Endothelial cell of umbilical vein (primary cell): ENCODE results near the gene ZSCAN2.

Source experiments
- EZH2 ChIP-seq: IDR thresholded peaks from 2 replicates; pipeline ENCODE4 v1.6.1; 2012; ENCODE audit warnings: borderline replicate concordance, low read depth, mild to moderate bottlenecking, moderate library complexity, low read length, inconsistent platforms; ENCODE audit not compliant: severe bottlenecking
- FOS ChIP-seq: IDR thresholded peaks from 2 replicates; pipeline ENCODE4 v1.6.1; 2011; ENCODE audit warnings: mild to moderate bottlenecking, low read length, moderate library complexity, borderline replicate concordance; ENCODE audit not compliant: insufficient read depth
- GATA2 ChIP-seq: IDR thresholded peaks from 2 replicates; pipeline ENCODE4 v1.7.0; 2011; ENCODE audit warnings: low read depth, mild to moderate bottlenecking, moderate library complexity, mixed read lengths, low read length; ENCODE audit not compliant: insufficient read length, insufficient read depth
- JUN ChIP-seq: IDR thresholded peaks from 2 replicates; pipeline ENCODE4 v1.6.1; 2011; ENCODE audit warnings: borderline replicate concordance, low read depth; ENCODE audit not compliant: insufficient read length, insufficient read depth
- MYC ChIP-seq: IDR thresholded peaks from one replicate; pipeline ENCODE4 v1.6.1; 2011; ENCODE audit warnings: mild to moderate bottlenecking, low read depth, low read length
- POLR2A ChIP-seq: IDR thresholded peaks from 2 replicates; pipeline ENCODE4 v1.6.1; 2012; ENCODE audit warnings: low read depth, mild to moderate bottlenecking, control low read depth, low read length
- POLR2AphosphoS5 ChIP-seq: IDR thresholded peaks from 2 replicates; pipeline ENCODE4 v1.6.1; 2012; ENCODE audit warnings: low read depth, mild to moderate bottlenecking, control low read depth, low read length, moderate library complexity; ENCODE audit not compliant: insufficient read depth
- TF ChIP-seq, protein P1 (sequence below), 2 donors: IDR thresholded peaks; 1 replicate in 1 of 2; 2 replicates in 1 of 2; pipeline ENCODE4 v1.5.1; 2011; ENCODE audit warnings: low read length in 2 of 2, mild to moderate bottlenecking in 2 of 2, moderate library complexity in 2 of 2, control low read depth in 1 of 2, inconsistent platforms in 1 of 2, low read depth in 1 of 2; ENCODE audit not compliant: insufficient read depth in 1 of 2; ENCODE audit errors: extremely low read depth in 1 of 2
- TF ChIP-seq, protein P2 (sequence below): IDR thresholded peaks from 2 replicates; pipeline ENCODE4 v1.6.1; 2011; ENCODE audit not compliant: insufficient read depth, insufficient read length

DNA sequence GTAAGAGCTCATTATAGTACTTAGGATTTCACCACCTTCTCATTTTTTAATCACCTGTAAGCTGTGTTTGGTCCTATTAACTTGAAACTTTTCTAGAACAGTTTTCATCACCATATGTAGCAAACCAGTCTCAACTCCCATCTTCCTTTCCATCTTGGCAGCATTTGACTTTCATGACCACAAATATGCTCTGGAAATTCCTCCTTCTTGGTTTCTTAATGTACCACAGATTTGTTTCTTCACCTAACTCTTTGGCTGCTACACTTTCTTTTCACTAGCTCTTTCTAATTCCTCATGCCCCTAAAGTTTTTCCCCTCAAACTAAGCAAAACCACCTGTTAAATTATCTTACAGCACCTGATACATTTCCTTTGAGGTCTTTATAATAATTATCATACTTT is 70.4 kb downstream of the ZSCAN2 start:
- TF ChIP-seq EZH2, result no peak
- no peak for TF ChIP-seq POLR2A
- TF ChIP-seq, protein P1, sequence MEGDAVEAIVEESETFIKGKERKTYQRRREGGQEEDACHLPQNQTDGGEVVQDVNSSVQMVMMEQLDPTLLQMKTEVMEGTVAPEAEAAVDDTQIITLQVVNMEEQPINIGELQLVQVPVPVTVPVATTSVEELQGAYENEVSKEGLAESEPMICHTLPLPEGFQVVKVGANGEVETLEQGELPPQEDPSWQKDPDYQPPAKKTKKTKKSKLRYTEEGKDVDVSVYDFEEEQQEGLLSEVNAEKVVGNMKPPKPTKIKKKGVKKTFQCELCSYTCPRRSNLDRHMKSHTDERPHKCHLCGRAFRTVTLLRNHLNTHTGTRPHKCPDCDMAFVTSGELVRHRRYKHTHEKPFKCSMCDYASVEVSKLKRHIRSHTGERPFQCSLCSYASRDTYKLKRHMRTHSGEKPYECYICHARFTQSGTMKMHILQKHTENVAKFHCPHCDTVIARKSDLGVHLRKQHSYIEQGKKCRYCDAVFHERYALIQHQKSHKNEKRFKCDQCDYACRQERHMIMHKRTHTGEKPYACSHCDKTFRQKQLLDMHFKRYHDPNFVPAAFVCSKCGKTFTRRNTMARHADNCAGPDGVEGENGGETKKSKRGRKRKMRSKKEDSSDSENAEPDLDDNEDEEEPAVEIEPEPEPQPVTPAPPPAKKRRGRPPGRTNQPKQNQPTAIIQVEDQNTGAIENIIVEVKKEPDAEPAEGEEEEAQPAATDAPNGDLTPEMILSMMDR (IDR thresholded peaks at IDR 0.05; ENCODE audit: extremely low read depth in 1 of 2, insufficient read depth in 1 of 2, low read depth in 1 of 2, low read length in 2 of 2), result no peak
- no peak for TF ChIP-seq POLR2AphosphoS5
- no peak for TF ChIP-seq FOS
- TF ChIP-seq, protein P2, sequence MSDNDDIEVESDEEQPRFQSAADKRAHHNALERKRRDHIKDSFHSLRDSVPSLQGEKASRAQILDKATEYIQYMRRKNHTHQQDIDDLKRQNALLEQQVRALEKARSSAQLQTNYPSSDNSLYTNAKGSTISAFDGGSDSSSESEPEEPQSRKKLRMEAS, result no peak
- no peak for TF ChIP-seq JUN
- TF ChIP-seq MYC, result no peak
- TF ChIP-seq GATA2, result no peak
